ENCODE data around the gene CENPN.

Gene CENPN

DNA sequence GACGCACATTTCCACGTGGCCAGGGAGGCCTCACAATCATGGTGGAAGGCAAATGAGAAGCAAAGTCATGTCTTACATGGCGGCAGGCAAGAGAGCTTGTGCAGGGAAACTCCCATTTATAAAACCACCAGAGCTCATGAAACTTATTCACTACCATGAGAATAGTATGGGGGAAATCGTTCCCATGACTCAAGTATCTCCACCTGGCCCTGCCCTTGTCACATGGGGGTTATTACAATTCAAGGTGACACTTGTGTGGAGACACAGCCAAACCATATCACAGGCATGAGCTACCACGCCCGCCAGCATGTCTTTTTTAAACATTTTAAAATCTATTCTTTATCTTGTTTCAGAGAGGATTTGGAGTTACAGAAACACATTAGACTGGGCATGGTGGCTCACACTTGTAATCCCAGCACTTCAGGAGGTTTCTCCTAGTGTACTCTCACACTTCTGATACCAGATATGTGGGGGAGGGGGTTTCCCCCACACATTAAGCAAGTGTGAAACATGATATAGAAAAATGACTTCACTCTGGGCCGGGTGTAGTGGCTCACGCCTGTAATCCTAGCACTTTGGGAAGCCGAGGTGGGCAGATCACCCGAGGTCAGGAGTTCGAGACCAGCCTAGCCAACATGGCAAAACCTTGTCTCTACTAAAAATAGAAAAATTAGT lies 23.1 kb downstream of the CENPN start:
- no peak for DNase-seq (ENCODE audit: low spot score)

DNA sequence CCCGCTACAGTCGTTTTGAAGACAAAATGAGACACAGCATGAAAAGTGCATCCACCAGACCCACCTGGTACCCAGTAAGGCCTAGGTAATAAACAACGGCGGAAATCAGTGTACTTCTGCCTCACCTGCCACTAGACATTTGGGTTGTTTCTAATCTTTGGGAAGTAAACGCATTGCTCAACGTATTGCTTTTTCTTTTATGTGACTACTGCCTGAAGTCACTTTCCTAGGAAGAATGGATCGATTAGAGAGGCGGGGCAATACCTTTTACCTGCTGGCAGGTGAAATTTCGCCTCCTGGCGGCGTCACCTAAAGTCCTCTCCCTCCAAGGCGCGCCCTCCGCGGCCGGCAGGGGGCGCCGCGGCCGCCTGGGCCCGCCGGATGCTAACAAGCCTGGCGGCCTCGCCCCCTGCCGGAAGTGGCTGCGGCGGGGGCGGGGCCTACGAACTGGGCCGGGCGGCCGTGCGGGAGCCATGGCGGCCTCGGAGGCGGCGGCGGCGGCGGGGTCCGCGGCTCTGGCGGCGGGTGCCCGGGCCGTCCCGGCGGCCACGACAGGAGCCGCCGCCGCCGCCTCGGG lies 28.5 kb downstream of the CENPN start, which contains the start of gene ATMIN:
Gene ATMIN (plus strand): TSS at position 445 of the 577 bp plus-strand sequence. CDS start 29 bp downstream, at position 474.
- peak; percentile 98 for DNase-seq (ENCODE audit: low spot score)

DNA sequence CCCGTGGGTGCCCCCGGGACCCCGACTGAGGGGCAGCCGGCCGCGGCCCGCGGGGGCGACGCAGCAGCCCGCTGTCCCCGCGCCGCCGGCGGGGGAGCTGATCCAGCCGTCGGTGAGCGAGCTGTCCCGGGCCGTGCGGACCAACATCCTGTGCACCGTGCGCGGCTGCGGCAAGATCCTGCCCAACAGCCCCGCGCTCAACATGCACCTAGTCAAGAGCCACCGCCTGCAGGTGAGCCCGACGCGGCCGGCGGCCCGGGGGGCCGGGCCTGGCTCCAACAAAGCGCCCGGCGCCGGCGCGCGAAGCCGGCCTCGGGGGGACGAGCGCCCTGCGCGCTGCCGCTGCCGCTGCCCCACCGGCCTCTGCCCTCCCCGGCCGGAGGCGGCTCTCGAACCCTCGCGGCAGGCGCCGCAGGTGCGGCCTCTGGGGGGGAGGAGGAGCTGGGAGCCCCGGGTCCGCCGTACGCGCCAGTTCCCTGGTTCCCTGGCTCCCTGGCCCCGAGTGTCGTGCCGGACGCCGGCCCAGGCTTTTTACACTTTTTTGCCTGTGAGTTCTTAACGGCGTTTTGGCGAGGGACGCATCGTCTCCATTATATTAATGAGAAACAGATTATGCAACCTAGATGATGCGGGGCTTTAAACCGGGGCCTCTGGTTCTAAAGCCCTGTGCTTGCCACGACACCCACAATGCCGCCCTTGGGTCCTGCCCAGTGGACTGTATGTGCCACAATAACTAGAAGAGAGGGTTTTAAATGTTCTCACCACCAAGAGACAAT lies 29.1 kb downstream of the CENPN start:
- DNase-seq (ENCODE audit: low spot score) = peak; percentile 67

- peak; percentile 18 for DNase-seq (ENCODE audit: low spot score)
Observed at GRCh38 chr16:81036751-81037350, 29.8 kb downstream of the CENPN start.

GRCh38 chr16:81040131-81040530 lies 33.1 kb downstream of the CENPN start:
- no peak for DNase-seq (ENCODE audit: low spot score)

DNA sequence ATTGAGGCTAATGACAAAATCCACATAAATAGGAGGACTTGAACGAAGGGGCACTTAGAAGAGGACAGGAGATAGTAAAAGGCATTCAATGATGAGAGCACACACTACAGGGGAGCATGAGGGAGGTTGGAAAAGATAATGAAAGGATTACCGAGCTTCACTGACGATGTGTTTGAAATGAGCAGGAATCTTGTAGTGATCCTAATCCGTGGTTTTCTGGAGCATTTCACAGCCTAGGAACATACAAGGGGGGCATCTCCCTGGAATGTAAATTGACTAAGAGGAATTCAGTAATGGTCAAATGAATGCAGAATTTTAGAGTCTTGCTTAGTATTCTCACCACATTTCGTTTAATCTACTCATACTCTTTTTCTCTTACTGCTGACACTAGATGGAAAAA lies 33.8 kb downstream of the CENPN start:
- no peak for DNase-seq (ENCODE audit: low spot score)

DNA sequence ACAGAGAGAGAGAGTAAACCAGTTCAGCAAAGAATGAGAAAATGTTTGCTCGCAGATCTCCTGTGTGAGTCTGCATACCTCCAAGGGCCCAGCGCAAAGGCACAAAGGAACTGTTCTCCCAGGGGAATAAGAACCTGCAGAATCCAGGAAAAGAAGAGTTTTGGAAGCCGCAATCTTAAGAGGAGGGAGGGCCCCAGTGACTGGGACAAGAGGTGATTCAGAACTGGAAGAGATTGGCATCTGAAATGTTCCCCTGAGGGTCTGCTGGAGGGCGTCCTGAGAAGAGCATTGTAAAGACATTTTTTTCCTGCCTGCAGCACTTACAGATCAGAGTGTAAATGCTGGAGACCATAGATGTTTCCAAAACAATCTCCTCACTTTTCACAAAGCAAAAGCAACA lies 34.7 kb downstream of the CENPN start:
- DNase-seq (ENCODE audit: low spot score) = no peak

GRCh38 chr16:81042821-81043220 lies 35.8 kb downstream of the CENPN start:
- DNase-seq (ENCODE audit: low spot score) = no peak

- no peak for DNase-seq (ENCODE audit: low spot score)
Observed at GRCh38 chr16:81053761-81054160, 46.7 kb downstream of the CENPN start.

- DNase-seq (ENCODE audit: low spot score) = no peak
Observed at GRCh38 chr16:81060576-81061306, 53.7 kb downstream of the CENPN start.

DNA sequence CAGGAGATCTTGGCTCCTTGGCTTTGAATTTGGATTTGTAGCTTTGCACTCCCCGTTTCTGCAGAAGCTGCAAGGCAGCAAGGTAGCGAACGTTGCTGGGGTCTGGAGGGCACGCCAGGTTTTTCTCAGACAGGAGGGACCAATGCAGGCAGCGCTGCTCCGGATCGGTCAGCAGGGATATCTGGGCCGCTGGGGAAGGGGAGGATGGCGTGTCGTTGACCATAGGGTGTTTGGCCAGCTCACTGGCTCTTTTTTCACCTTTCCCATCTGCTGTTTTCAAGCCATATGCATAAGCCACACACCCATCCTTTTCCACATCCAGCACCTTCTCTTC lies 54.3 kb downstream of the CENPN start:
- no peak for DNase-seq (ENCODE audit: low spot score)

DNA sequence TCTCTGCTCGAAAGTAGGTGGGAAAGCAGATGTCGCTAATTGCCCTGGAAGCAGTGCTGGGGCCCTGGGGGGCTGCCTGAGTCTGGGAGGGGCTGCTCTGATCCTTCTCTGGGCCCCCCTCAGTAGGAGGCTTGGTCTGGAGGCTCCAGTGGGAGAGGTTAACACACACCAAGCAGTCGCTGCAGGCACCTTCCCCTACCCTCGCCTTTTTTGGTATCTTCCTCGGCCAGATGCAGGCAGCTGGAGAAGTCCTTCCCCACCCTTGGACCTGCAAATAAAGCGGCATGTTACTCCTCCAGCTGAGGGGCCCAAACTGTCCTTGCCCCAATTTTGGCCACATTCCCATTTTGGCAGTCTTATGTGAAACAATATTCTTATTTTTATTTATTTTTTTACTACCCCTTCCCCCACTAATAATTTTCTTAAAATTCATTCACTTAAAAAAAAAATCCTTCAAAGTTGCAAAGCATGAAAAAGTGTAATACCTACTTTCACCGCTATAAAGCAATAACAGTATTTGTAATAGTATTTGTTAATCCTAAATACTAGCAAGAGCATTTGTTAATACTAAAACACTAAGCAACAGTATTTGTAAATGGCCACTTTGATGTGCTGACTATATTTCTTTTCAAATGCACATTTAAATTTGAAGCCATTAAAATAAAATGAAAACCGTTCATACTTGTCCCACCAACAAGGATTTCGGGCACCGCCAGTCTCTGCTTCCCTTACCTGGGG lies 55.0 kb downstream of the CENPN start:
- DNase-seq (ENCODE audit: low spot score) = no peak

DNA sequence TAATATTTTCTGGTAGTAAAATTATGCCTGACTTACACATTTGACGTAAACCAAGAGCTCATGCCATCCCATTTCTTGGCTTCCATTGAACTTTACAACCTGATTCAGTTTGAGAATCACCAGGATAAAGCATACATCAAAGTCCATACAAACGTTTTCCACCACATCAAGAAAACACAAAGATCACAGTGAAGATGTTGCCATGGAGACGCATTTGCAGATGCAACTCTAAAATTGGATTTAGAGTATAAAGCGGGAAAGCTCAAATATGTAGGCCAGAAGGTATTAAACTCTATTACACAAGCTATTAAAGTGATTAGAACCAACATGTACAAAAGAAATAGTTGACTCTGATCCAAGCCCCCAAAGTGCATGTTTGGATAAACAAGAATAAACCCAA lies 59.7 kb downstream of the CENPN start:
- DNase-seq (ENCODE audit: low spot score) = no peak

DNA sequence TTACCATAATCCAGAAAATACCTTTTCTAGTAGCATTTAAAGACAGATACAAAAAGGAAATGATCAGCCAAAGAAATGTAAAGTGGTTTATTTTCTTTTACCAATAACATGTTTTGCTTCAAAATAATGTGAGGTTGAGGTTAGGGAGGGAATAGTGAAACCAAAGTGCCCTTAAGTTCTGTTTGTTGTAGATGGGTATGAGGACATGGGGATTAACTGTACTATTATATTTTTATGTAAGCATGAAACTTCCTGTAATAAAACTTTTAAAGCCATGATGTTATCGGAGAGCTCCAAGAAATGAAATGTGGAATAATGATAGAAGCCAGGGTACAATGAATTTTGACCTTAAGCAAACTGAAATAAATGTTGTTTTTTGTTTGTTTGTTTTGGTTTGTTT lies 60.2 kb downstream of the CENPN start:
- DNase-seq (ENCODE audit: low spot score) = no peak

DNA sequence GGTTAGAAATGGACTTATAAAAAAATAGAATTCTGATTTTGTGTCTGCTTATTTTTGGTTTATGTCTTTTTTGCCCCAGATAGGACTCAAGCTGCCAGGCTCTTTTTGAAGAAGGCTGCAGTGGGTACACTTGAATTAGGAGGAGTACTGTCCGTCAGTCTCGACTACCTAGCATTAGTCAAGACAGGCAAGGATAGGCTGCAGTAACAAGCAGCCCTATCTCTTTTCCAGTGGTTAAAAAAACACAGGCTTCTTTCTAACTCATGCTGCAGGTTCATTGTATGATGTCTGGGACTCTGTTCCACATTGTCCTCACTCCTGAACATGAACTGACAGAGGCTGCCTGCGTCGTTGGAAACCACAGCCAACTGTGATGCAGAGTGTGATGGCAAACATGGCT lies 62.0 kb downstream of the CENPN start:
- no peak for DNase-seq (ENCODE audit: low spot score)

- DNase-seq (ENCODE audit: low spot score) = no peak
Observed at GRCh38 chr16:81070979-81071378, 64.0 kb downstream of the CENPN start.

DNA sequence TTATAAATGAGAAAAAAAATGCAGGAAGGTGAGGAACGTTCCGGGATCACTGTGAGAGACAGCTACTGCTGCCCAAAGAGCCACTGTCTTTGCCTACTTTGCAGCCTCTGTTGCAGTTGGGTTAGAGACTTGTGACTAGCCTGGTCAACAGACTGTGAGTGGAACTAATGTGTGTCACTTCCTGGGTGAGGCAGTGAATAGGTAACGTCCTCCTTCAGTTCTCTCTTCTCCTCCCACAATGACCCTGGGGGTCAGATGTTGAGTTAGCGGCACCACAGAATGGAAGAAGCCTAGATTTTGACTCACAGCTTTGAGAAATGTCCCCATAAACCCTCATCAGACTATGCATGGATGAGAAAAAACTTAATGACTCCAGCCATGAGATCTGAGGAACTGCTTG lies 64.8 kb downstream of the CENPN start:
- DNase-seq (ENCODE audit: low spot score) = no peak

- no peak for DNase-seq (ENCODE audit: low spot score)
Observed at GRCh38 chr16:81073560-81074330, 66.7 kb downstream of the CENPN start.

- peak; percentile 91 for DNase-seq (ENCODE audit: low spot score)
Observed at GRCh38 chr16:81076566-81077075, 69.6 kb downstream of the CENPN start.

Data from GM03348 (cell line).